Neural crest cell (in vitro differentiated cells): ENCODE results near the gene CRYGC. TPM values are rescaled to one million over a fixed set of nuclear protein-coding genes. Genes with fewer than 3 reads are reported as not detected.

Experiments
- DNase-seq: peaks from one replicate; pipeline ENCODE4 v3.0.0; 2021; ENCODE audit warnings: low read depth, mixed read lengths, low spot score
- H3K27ac Mint-ChIP-seq: one replicate; pipeline ENCODE4 v1.8.0; 2021; ENCODE audit warnings: mild to moderate bottlenecking, mixed read lengths; ENCODE audit not compliant: unreplicated experiment
- H3K27me3 Mint-ChIP-seq: 2 replicates; pipeline ENCODE4 v1.8.0; 2021; ENCODE audit warnings: low read depth, mild to moderate bottlenecking, mixed read lengths
- H3K36me3 Mint-ChIP-seq: 2 replicates; pipeline ENCODE4 v1.8.0; 2021; ENCODE audit warnings: low read depth, mild to moderate bottlenecking, mixed read lengths
- H3K4me1 Mint-ChIP-seq: 2 replicates; pipeline ENCODE4 v1.8.0; 2021; ENCODE audit warnings: mixed read lengths
- H3K4me3 Mint-ChIP-seq: one replicate; pipeline ENCODE4 v1.8.0; 2021; ENCODE audit warnings: mild to moderate bottlenecking, mixed read lengths
- H3K9me3 Mint-ChIP-seq: 2 replicates; pipeline ENCODE4 v1.8.0; 2021; ENCODE audit warnings: mixed read lengths
- total RNA-seq: library from RNA; stranded (reverse); gene quantifications from 2 replicates; pipeline ENCODE4 v1.2.1, GENCODE V29; 2021
- TF ChIP-seq, protein P1 (sequence below): fragments of 200-600 bp; sonication (generic); conservative IDR thresholded peaks from 2 replicates; pipeline ENCODE4 v1.5.0; 2021; ENCODE audit warnings: antibody characterized with exemption, mild to moderate bottlenecking

The CRYGC gene
- total RNA-seq, 1 donor from 2014 or later: not detected

GRCh38 chr2:208090420-208090819, 39.2 kb downstream of the CRYGC start:
- no peak overlapping the region for H3K27ac Mint-ChIP-seq
- TF ChIP-seq, protein P1, sequence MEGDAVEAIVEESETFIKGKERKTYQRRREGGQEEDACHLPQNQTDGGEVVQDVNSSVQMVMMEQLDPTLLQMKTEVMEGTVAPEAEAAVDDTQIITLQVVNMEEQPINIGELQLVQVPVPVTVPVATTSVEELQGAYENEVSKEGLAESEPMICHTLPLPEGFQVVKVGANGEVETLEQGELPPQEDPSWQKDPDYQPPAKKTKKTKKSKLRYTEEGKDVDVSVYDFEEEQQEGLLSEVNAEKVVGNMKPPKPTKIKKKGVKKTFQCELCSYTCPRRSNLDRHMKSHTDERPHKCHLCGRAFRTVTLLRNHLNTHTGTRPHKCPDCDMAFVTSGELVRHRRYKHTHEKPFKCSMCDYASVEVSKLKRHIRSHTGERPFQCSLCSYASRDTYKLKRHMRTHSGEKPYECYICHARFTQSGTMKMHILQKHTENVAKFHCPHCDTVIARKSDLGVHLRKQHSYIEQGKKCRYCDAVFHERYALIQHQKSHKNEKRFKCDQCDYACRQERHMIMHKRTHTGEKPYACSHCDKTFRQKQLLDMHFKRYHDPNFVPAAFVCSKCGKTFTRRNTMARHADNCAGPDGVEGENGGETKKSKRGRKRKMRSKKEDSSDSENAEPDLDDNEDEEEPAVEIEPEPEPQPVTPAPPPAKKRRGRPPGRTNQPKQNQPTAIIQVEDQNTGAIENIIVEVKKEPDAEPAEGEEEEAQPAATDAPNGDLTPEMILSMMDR: no peak
- H3K9me3 Mint-ChIP-seq: peaks cover 6% of the 10 kb centered on the region
- H3K27me3 Mint-ChIP-seq: peaks cover 5% of the 10 kb centered on the region
- H3K4me3 Mint-ChIP-seq: no peak overlapping the region
- H3K4me1 Mint-ChIP-seq: no peaks in the 10 kb centered on the region
- DNase-seq: no peak
- H3K36me3 Mint-ChIP-seq: no peaks in the 10 kb centered on the region

GRCh38 chr2:208086029-208086428, 43.6 kb downstream of the CRYGC start:
- peaks cover 25% of the 10 kb centered on the region for H3K27me3 Mint-ChIP-seq

DNA sequence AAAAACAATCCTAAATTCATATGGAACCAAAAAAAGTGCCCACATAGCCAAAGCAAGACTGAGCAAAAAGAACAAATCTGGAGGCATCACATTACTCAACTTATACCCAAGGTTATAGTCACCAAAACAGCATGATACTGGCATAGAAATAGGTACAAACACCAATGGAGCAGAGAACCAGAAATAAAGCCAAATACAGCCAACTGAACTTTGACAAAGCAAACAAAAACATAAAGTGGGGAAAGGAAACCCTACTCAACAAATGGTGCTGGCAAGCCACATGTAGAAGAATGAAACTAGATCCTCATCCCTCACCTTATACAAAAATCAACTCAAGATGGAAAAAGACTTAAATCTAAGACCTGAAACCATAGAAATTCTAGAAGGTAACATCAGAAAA, 45.8 kb downstream of the CRYGC start:
- peaks cover 4% of the 10 kb centered on the region for H3K9me3 Mint-ChIP-seq
- H3K27me3 Mint-ChIP-seq: peaks cover 28% of the 10 kb centered on the region
- H3K36me3 Mint-ChIP-seq: no peaks in the 10 kb centered on the region
- H3K4me1 Mint-ChIP-seq: no peaks in the 10 kb centered on the region
- no peak overlapping the region for H3K27ac Mint-ChIP-seq
- no peak overlapping the region for H3K4me3 Mint-ChIP-seq
- no peak for DNase-seq
- TF ChIP-seq, protein P1: no peak

More at GRCh38 chr2:208086029-208086428, 43.6 kb downstream of the CRYGC start:
- H3K9me3 Mint-ChIP-seq: peaks cover 9% of the 10 kb centered on the region
- H3K36me3 Mint-ChIP-seq: no peaks in the 10 kb centered on the region
- no peak for DNase-seq
- no peak overlapping the region for H3K4me3 Mint-ChIP-seq
- no peaks in the 10 kb centered on the region for H3K4me1 Mint-ChIP-seq
- TF ChIP-seq, protein P1: no peak
- H3K27ac Mint-ChIP-seq: no peak overlapping the region

Other genes starting within 250 kb of the CRYGC start
- gene PLEKHM3, start 104.3 kb downstream of the CRYGC start, total RNA-seq: 6.8 and 6.9 TPM in 2 replicates
- gene CRYGD, start 5.3 kb downstream of the CRYGC start, total RNA-seq: not detected in 2 replicates
- gene CRYGB, start 16.3 kb upstream of the CRYGC start, total RNA-seq: not detected in 2 replicates
- not detected in 2 replicates for gene CRYGA, start 33.8 kb upstream of the CRYGC start, total RNA-seq
- gene C2orf80, start 60.2 kb upstream of the CRYGC start, total RNA-seq: 0.73 and 1.0 TPM in 2 replicates
- 278 and 280 TPM in 2 replicates for gene IDH1, start 125.2 kb upstream of the CRYGC start, total RNA-seq
- gene PIKFYVE, start 136.4 kb upstream of the CRYGC start, total RNA-seq: 31.4 and 33.6 TPM in 2 replicates